Measurements from ENCODE around the gene MUC12. TPM values are rescaled to one million over a fixed set of nuclear protein-coding genes. Genes with fewer than 3 reads are reported as not detected.
"Not testable (repeated sequence)": the region's sequence is repeated elsewhere in the genome, so short reads cannot be mapped to it uniquely, and the experiment has no call there.

Gene MUC12
- total RNA-seq, 1 donor from 2014 or later: not detected

GRCh38 chr7:100959894-100960293 lies 9.5 kb upstream of the MUC12 start:
- no peak for DNase-seq (ENCODE audit: extremely low read depth, low read depth, low spot score)

GRCh38 chr7:100962537-100962936 lies 6.8 kb upstream of the MUC12 start:
- DNase-seq (ENCODE audit: extremely low read depth, low read depth, low spot score): no peak

GRCh38 chr7:100963386-100963785 lies 6.0 kb upstream of the MUC12 start:
- no peak for DNase-seq (ENCODE audit: extremely low read depth, low read depth, low spot score)

- DNase-seq (ENCODE audit: extremely low read depth, low read depth, low spot score): no peak
Observed at GRCh38 chr7:100963874-100964273, 5.5 kb upstream of the MUC12 start.

GRCh38 chr7:100964630-100965029 lies 4.7 kb upstream of the MUC12 start:
- DNase-seq (ENCODE audit: extremely low read depth, low read depth, low spot score): no peak

GRCh38 chr7:100965045-100965722 lies 4.2 kb upstream of the MUC12 start:
- no peak for DNase-seq (ENCODE audit: extremely low read depth, low read depth, low spot score)

- DNase-seq (ENCODE audit: extremely low read depth, low read depth, low spot score): no peak
Observed at GRCh38 chr7:100965723-100966541, 3.4 kb upstream of the MUC12 start.

- DNase-seq (ENCODE audit: extremely low read depth, low read depth, low spot score): no peak
Observed at GRCh38 chr7:100966542-100967291, 2.6 kb upstream of the MUC12 start.

GRCh38 chr7:100967292-100967863 lies 2.0 kb upstream of the MUC12 start:
- no peak for DNase-seq (ENCODE audit: extremely low read depth, low read depth, low spot score)

GRCh38 chr7:100968031-100968430 lies 1.3 kb upstream of the MUC12 start:
- DNase-seq (ENCODE audit: extremely low read depth, low read depth, low spot score): no peak

- no peak for DNase-seq (ENCODE audit: extremely low read depth, low read depth, low spot score)
Observed at GRCh38 chr7:100968650-100969049, 715 bp upstream of the MUC12 start.

GRCh38 chr7:100971111-100972001 lies 2.0 kb downstream of the MUC12 start:
- no peak for DNase-seq (ENCODE audit: extremely low read depth, low read depth, low spot score)

GRCh38 chr7:100972002-100972347 lies 2.6 kb downstream of the MUC12 start:
- DNase-seq (ENCODE audit: extremely low read depth, low read depth, low spot score): no peak

GRCh38 chr7:100974021-100974420 lies 4.7 kb downstream of the MUC12 start:
- no peak for DNase-seq (ENCODE audit: extremely low read depth, low read depth, low spot score)

GRCh38 chr7:100975371-100975821 lies 6.0 kb downstream of the MUC12 start:
- no peak for DNase-seq (ENCODE audit: extremely low read depth, low read depth, low spot score)

GRCh38 chr7:100978300-100978699 lies 8.9 kb downstream of the MUC12 start:
- DNase-seq (ENCODE audit: extremely low read depth, low read depth, low spot score): no peak

GRCh38 chr7:100983451-100984187 lies 14.3 kb downstream of the MUC12 start:
- no peak for DNase-seq (ENCODE audit: extremely low read depth, low read depth, low spot score)

GRCh38 chr7:100984241-100984918 lies 15.0 kb downstream of the MUC12 start:
- DNase-seq (ENCODE audit: extremely low read depth, low read depth, low spot score): not testable (repeated sequence)
